Measurements from ENCODE around the gene SLC19A3. TPM values are rescaled to one million over a fixed set of nuclear protein-coding genes. Genes with fewer than 3 reads are reported as not detected.

Gene SLC19A3
- total and polyA plus RNA-seq, 4 donors, result 4.6 to 56.5 (median 19.5) TPM

DNA sequence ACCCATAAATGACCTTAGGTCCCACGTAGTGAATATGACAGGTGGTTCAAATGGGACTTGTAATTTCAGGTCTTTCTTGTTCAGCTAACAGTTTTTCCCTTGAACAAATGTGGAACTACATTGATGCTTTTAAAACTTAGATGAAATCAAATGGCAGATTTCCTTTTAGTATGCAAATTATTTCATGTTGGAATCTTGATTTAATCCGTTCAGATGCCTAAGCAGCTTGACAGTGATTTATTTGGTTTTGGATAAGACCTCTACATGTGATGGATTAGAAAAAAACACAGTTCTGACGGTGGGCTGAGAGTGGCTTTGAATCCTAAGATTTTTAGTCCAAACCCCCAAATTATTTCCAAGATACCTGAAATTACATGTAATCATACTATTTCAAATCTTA is 83.6 kb downstream of the SLC19A3 start:
- ATAC-seq (ENCODE audit: insufficient read depth, low FRiP score), result no peak
- H3K36me3 ChIP-seq (ENCODE audit: control insufficient read depth in 4 of 4, insufficient read depth in 4 of 4, low read length in 4 of 4), result no peaks in the 10 kb centered on the region
- TF ChIP-seq, protein P1, sequence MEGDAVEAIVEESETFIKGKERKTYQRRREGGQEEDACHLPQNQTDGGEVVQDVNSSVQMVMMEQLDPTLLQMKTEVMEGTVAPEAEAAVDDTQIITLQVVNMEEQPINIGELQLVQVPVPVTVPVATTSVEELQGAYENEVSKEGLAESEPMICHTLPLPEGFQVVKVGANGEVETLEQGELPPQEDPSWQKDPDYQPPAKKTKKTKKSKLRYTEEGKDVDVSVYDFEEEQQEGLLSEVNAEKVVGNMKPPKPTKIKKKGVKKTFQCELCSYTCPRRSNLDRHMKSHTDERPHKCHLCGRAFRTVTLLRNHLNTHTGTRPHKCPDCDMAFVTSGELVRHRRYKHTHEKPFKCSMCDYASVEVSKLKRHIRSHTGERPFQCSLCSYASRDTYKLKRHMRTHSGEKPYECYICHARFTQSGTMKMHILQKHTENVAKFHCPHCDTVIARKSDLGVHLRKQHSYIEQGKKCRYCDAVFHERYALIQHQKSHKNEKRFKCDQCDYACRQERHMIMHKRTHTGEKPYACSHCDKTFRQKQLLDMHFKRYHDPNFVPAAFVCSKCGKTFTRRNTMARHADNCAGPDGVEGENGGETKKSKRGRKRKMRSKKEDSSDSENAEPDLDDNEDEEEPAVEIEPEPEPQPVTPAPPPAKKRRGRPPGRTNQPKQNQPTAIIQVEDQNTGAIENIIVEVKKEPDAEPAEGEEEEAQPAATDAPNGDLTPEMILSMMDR (IDR thresholded peaks at IDR 0.05; ENCODE audit: control extremely low read depth, extremely low read depth), result no peak
- no peaks in the 10 kb centered on the region for H3K4me1 ChIP-seq (ENCODE audit: control insufficient read depth in 5 of 5, insufficient read depth in 5 of 5, low read length in 5 of 5)
- no peak overlapping the region for H3K9ac ChIP-seq (ENCODE audit: insufficient read depth in 1 of 2, low read length in 2 of 2)
- no peak for DNase-seq
- no peak overlapping the region for H3K27ac ChIP-seq (ENCODE audit: low read depth in 1 of 2, low read length in 1 of 2)
- H3K4me3 ChIP-seq, result no peak overlapping the region
- WGBS, 2 donors, result 71 to 83% methylated on average over 3 of the region's 3 CpGs
- no peaks in the 10 kb centered on the region for H3K27me3 ChIP-seq (ENCODE audit: control insufficient read depth in 3 of 3, insufficient read depth in 3 of 3, low read length in 2 of 3)
- H3K9me3 ChIP-seq (ENCODE audit: control insufficient read depth in 4 of 4, insufficient read depth in 3 of 4, low read length in 3 of 4), result no peaks in the 10 kb centered on the region

Small RNA genes lying within 50 kb of the gene (small RNA-seq; reads per million reads assigned to genes)
- gene RNA5SP121 (ENCODE audit: low replicate concordance), result not detected

Other genes starting within 250 kb of the SLC19A3 start
- gene AGFG1, start 245.9 kb downstream of the SLC19A3 start, total RNA-seq, result 10 to 100 TPM; 58.9 to 90.2 TPM
- gene AGFG1, start 245.9 kb downstream of the SLC19A3 start, polyA plus RNA-seq, result 100 to 1,000 TPM in 1 of 2 donors, 10 to 100 TPM in 1; 22.4 to 142 TPM
- gene SCYGR2, start 119.1 kb downstream of the SLC19A3 start, total RNA-seq, result not detected
- gene SCYGR2, start 119.1 kb downstream of the SLC19A3 start, polyA plus RNA-seq, result not detected
- not detected for gene SCYGR3, start 103.2 kb downstream of the SLC19A3 start, total RNA-seq
- not detected for gene SCYGR3, start 103.2 kb downstream of the SLC19A3 start, polyA plus RNA-seq
- gene SCYGR4, start 100.5 kb downstream of the SLC19A3 start, total RNA-seq, result not detected
- gene SCYGR4, start 100.5 kb downstream of the SLC19A3 start, polyA plus RNA-seq, result not detected
- gene SCYGR5, start 51.2 kb downstream of the SLC19A3 start, total RNA-seq, result not detected
- not detected for gene SCYGR5, start 51.2 kb downstream of the SLC19A3 start, polyA plus RNA-seq
- gene SCYGR6, start 6.7 kb upstream of the SLC19A3 start, total RNA-seq, result not detected
- not detected for gene SCYGR6, start 6.7 kb upstream of the SLC19A3 start, polyA plus RNA-seq
- not detected for gene SCYGR7, start 10.3 kb upstream of the SLC19A3 start, total RNA-seq
- not detected for gene SCYGR7, start 10.3 kb upstream of the SLC19A3 start, polyA plus RNA-seq
- not detected for gene SCYGR8, start 27.9 kb upstream of the SLC19A3 start, total RNA-seq
- gene SCYGR8, start 27.9 kb upstream of the SLC19A3 start, polyA plus RNA-seq, result not detected
- gene CCL20, start 95.8 kb upstream of the SLC19A3 start, total RNA-seq, result 10 to 100 TPM in 1 of 2 donors, 1 to 10 TPM in 1; 8.0 to 46.8 TPM
- 100 to 1,000 TPM in 1 of 2 donors, 10 to 100 TPM in 1; 48.2 to 712 TPM for gene CCL20, start 95.8 kb upstream of the SLC19A3 start, polyA plus RNA-seq
- gene DAW1, start 153.6 kb upstream of the SLC19A3 start, total RNA-seq, result 10 to 100 TPM in 1 of 2 donors, 1 to 10 TPM in 1; 9.2 to 18.7 TPM
- gene DAW1, start 153.6 kb upstream of the SLC19A3 start, polyA plus RNA-seq, result 10 to 100 TPM in 1 of 2 donors, 1 to 10 TPM in 1; 3.3 to 10.6 TPM

Measured in lung (tissue), 13 donors.